22Rv1 (cell line): ENCODE data around the gene ANKRD39.

ENCODE experiments used
- H3K27ac ChIP-seq: fragments of 450-650 bp; 2 replicates; pipeline ENCODE4 v1.5.1; 2017
- CTCF ChIP-seq: fragments of 450-650 bp; IDR thresholded peaks from 2 replicates; pipeline ENCODE4 v1.5.1; 2017; ENCODE audit warnings: mild to moderate bottlenecking
- ZFX ChIP-seq: fragments of 450-650 bp; IDR thresholded peaks from 2 replicates; pipeline ENCODE4 v1.6.1; 2017; ENCODE audit warnings: antibody characterized with exemption, borderline replicate concordance

The ANKRD39 gene

GRCh38 chr2:96857667-96858372 is at the start of gene ANKRD39:
Gene ANKRD39, minus strand, starts transcription at chr2:96858016. Its CDS starts 29 bp downstream, at chr2:96857987.
- TF ChIP-seq CTCF (peak; percentile 90), ZFX (no peak)
- peak within 1 kb of the TSS; percentile 82 for H3K27ac ChIP-seq

DNA sequence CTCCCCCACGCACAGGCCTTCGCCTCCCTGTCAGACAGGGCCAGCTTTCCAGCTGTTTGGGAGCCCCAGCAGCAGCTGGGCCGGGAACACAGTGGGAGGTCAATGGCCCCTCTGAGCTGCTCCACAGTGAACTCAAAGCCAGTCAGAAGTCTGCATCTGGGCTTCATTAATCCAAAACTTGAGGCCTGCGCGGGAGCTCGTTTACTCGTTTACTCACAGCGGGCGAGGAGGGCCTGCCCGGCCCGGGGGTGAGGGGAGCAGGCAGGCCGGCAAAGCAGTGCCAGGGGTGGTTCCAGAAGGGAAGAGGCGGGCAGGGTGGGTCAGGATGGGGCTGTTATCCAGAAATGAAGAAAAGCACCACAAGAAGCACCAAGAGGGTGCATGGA is 48.9 kb upstream of the ANKRD39 start:
- no peak overlapping the region for H3K27ac ChIP-seq
- TF ChIP-seq ZFX, result no peak

DNA sequence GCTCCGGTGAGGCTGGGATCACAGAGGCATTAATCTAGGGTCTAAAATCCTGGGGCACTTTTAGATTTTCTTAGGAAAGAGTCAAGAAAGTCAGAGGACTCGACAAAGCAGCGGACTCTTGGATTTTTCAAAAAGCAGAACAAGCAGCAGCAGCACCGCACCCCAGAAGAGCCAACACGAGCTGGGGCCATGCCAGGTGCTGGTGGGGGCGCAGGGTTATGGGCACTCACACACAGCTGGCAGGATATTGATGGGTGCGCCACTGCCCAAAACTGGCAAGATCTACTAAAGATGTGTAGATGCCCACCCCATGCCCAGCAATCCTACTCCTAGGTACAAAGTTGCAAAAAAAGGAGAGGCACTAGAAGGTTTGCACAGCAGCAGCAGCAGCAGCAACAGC is 46.0 kb upstream of the ANKRD39 start:
- no peak for TF ChIP-seq CTCF
- no peak for TF ChIP-seq ZFX
- no peak overlapping the region for H3K27ac ChIP-seq

DNA sequence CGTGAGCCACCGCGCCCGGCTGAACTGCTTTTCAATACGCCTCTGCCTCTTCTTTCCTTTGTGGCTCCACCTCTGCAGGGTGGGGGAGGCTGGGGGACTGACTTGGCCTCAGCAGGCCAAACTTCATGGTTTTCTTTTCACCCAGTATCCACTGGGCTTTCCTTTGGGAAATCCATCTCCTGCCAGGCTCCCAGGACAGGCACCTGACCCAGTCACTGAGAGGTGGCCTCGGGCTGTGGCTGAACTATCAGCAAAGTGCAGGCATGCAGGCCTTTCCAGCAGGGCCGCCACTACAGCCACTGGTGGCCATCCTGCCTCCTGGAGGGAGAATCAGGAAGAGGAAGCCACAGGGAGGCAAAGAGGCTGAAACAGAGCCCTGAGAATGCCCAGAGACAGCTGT is 45.5 kb upstream of the ANKRD39 start:
- H3K27ac ChIP-seq, result no peak overlapping the region
- no peak for TF ChIP-seq ZFX
- TF ChIP-seq CTCF, result no peak

DNA sequence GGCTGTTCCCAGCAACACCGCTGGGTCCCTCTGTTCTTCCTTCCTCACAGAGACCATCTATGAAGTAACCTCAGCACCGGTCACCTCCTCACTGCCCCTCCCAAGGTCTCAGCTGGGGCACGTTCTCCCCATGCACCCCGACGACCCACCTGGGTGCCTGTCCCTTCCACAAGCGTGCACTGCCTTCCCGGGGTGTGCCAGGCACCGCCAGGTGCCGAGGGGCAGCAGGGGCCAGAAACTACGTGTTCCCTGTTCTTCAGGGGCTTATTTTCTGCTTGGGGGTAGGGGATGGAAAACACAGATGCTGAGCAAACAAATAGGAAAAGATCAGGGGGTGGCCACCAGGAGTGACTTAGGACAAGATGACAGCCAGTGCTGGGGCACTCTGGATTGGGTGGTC is 42.4 kb upstream of the ANKRD39 start:
- no peak overlapping the region for H3K27ac ChIP-seq
- TF ChIP-seq CTCF, result no peak
- no peak for TF ChIP-seq ZFX

DNA sequence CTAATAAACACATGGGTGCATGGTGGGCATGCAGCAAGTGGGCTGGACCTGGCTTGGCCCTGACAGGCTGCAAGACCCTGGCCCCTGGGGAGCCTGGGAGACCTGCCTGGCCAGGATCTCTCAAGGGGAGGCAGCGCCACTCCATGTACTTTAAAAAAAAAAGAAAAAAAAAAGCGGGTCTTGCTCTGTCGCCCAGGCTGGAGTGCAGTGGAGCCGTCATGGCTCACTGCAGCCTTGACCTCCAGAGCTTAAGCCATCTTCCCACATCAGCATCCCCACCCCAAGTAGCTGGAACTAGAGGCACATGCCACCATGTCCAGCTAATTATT is 41.6 kb upstream of the ANKRD39 start:
- TF ChIP-seq CTCF (no peak), ZFX (no peak)
- no peak overlapping the region for H3K27ac ChIP-seq

DNA sequence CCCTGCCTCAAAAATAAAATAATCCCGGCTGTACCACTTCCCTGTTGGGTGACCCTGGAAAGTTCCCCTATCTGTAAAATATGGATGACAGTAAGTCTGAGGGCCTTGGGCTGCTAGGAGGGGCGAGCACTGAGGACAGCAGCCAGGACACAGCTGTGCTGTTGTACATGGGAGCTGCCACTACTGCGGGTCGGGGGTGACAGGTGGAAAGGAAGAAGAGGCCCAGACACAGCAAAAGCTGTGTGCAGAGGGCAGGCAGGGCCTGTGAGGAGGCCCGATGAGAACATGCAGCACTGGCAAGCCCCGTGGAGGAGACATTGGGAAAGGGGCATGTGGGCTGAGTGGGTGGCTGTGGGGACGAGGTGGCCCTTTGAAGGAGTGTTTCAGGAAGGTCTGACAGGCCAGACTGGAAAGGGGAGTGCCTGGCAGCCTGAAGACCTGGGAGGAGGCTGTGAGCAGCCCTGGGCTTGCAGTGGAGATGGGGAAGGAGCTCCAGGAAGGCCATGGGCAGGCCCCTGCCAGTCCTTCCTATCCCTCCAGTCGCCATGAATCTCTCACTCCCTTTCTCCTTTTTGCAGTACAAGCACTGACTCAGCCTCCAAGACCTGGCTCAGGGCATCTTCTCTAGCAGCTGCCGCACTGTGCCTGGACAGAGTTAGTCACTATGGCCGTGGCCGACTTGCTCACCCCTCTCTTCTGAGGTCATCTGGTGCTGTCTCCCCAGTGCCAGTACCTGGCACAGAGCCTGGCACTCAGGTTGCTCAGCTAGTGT is 41.0 kb upstream of the ANKRD39 start:
- TF ChIP-seq CTCF, result no peak
- TF ChIP-seq ZFX, result no peak
- no peak overlapping the region for H3K27ac ChIP-seq

DNA sequence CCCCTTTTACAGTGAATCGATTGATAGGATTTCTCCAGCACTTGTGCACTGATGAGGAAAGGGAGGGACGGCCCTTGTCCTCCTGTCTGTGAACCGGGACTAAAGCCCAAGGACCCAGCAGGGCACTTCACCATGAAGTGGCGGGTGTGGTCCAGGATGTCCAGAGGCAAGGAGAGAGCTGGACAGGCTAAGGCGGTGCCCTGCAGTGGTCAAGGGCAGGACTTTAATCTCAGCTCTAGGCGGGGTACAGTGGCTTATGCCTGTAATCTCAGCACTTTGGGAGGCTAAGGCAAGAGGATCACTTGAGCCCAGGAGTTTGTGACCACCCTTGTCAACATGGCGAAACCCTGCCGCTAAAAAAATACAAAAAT is 40.3 kb upstream of the ANKRD39 start:
- no peak overlapping the region for H3K27ac ChIP-seq
- no peak for TF ChIP-seq CTCF
